Measurements from ENCODE around the gene ANKRD24. TPM values are rescaled to one million over a fixed set of nuclear protein-coding genes. Genes with fewer than 3 reads are reported as not detected.

The ANKRD24 gene
- total and polyA plus RNA-seq, 2 of the 13 experiments (the other 11 are each of a cell fraction or from before 2014, with no cell fraction given): 0.13 to 0.24 TPM

- no peak for TF ChIP-seq ZXDC (CRISPR knock-in tag; IDR thresholded peaks at IDR 0.05)
- TF ChIP-seq HOXA5 (CRISPR knock-in tag; IDR thresholded peaks at IDR 0.05): no peak
- TF ChIP-seq ZNF441 (CRISPR knock-in tag; IDR thresholded peaks at IDR 0.05; ENCODE audit: borderline replicate concordance): 0 out of 2 replicates have a peak, but pooled peaks have one; percentile 51
- no peak for TF ChIP-seq THYN1 (CRISPR knock-in tag; IDR thresholded peaks at IDR 0.05; ENCODE audit: borderline replicate concordance, low read depth)
- TF ChIP-seq E2F5 (CRISPR knock-in tag; conservative IDR thresholded peaks at IDR 0.05): no peak
- TF ChIP-seq FOXO1 (CRISPR knock-in tag; IDR thresholded peaks at IDR 0.05): peak; percentile 12; the same call in 1 of the 2 replicates
- no peak for TF ChIP-seq LRRFIP1 (CRISPR knock-in tag; conservative IDR thresholded peaks at IDR 0.05)
- peak; percentile 59; the same call in 1 of the 2 replicates for TF ChIP-seq ZNF460 (CRISPR knock-in tag; IDR thresholded peaks at IDR 0.05; ENCODE audit: borderline replicate concordance)
- TF ChIP-seq NR2F6 (IDR thresholded peaks at IDR 0.05): no peak
- TF ChIP-seq NR2F6 (CRISPR knock-in tag; IDR thresholded peaks at IDR 0.05): 0 out of 2 replicates have a peak, but pooled peaks have one; percentile 11
- TF ChIP-seq ZNF574 (CRISPR knock-in tag; IDR thresholded peaks at IDR 0.05): 0 out of 2 replicates have a peak, but pooled peaks have one; percentile 13
- TF ChIP-seq NR0B2 (CRISPR knock-in tag; IDR thresholded peaks at IDR 0.05): no peak
- TF ChIP-seq TBL1XR1 (IDR thresholded peaks at IDR 0.05; ENCODE audit: borderline replicate concordance, low read length, partially characterized antibody): no peak
- TF ChIP-seq HIVEP1 (CRISPR knock-in tag; IDR thresholded peaks at IDR 0.05): no peak
- TF ChIP-seq EHMT2 (IDR thresholded peaks at IDR 0.05; ENCODE audit: borderline replicate concordance, low read depth, low read length): no peak
- TF ChIP-seq MED1 (CRISPR knock-in tag; IDR thresholded peaks at IDR 0.05): 0 out of 2 replicates have a peak, but pooled peaks have one; percentile 16
- no peak for TF ChIP-seq ZBTB20 (CRISPR knock-in tag; IDR thresholded peaks at IDR 0.05; ENCODE audit: borderline replicate concordance, low read depth)
- TF ChIP-seq ZNF670 (CRISPR knock-in tag; IDR thresholded peaks at IDR 0.05; ENCODE audit: borderline replicate concordance): no peak
- TF ChIP-seq ZNF549 (CRISPR knock-in tag; IDR thresholded peaks at IDR 0.05): no peak
- no peak for TF ChIP-seq ARNT (IDR thresholded peaks at IDR 0.05)
- TF ChIP-seq ZMYM3 (CRISPR knock-in tag; IDR thresholded peaks at IDR 0.05): peak; percentile 13; the same call in 1 of the 2 replicates
These were observed 45.8 kb upstream of the ANKRD24 start (continued) for GRCh38 chr19:4136680-4137088.
